NB4 (cell line): ENCODE data around the gene MESD.
"Not testable (repeated sequence)": the region's sequence is repeated elsewhere in the genome, so short reads cannot be mapped to it uniquely, and the experiment has no call there.

ENCODE experiments used
- DNase-seq: peaks from one replicate; pipeline ENCODE4 v3.0.0; 2010; ENCODE audit warnings: low read depth
- H3K4me3 ChIP-seq: one replicate; pipeline ENCODE4 v1.5.1; 2011; ENCODE audit warnings: mild to moderate bottlenecking, low read depth, low read length, moderate library complexity
- CTCF ChIP-seq: IDR thresholded peaks from one replicate; pipeline ENCODE4 v1.5.1; 2012; ENCODE audit warnings: low read depth, low read length
- MYC ChIP-seq: IDR thresholded peaks from 2 replicates; pipeline ENCODE4 v1.6.1; 2011; ENCODE audit warnings: low read depth, low read length
- POLR2A ChIP-seq: IDR thresholded peaks from 2 replicates; pipeline ENCODE4 v1.6.1; 2011; ENCODE audit warnings: mild to moderate bottlenecking; ENCODE audit not compliant: insufficient read length; ENCODE audit errors: extremely low read depth
- TF ChIP-seq, protein P1 (sequence below): IDR thresholded peaks from 2 replicates; pipeline ENCODE4 v1.6.1; 2011; ENCODE audit warnings: low read depth, low read length

MESD gene

GRCh38 chr15:80967991-80968510, 21.6 kb downstream of the MESD start:
- no peak overlapping the region for H3K4me3 ChIP-seq
- DNase-seq, result no peak
- TF ChIP-seq POLR2A, result no peak
- no peak for TF ChIP-seq MYC
- no peak for TF ChIP-seq CTCF
- TF ChIP-seq, protein P1, sequence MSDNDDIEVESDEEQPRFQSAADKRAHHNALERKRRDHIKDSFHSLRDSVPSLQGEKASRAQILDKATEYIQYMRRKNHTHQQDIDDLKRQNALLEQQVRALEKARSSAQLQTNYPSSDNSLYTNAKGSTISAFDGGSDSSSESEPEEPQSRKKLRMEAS, result no peak

GRCh38 chr15:80967451-80967850, 22.2 kb downstream of the MESD start:
- no peak for DNase-seq
- no peak overlapping the region for H3K4me3 ChIP-seq
- TF ChIP-seq CTCF, result no peak
- no peak for TF ChIP-seq POLR2A
- TF ChIP-seq MYC, result no peak
- TF ChIP-seq, protein P1, result no peak

DNA sequence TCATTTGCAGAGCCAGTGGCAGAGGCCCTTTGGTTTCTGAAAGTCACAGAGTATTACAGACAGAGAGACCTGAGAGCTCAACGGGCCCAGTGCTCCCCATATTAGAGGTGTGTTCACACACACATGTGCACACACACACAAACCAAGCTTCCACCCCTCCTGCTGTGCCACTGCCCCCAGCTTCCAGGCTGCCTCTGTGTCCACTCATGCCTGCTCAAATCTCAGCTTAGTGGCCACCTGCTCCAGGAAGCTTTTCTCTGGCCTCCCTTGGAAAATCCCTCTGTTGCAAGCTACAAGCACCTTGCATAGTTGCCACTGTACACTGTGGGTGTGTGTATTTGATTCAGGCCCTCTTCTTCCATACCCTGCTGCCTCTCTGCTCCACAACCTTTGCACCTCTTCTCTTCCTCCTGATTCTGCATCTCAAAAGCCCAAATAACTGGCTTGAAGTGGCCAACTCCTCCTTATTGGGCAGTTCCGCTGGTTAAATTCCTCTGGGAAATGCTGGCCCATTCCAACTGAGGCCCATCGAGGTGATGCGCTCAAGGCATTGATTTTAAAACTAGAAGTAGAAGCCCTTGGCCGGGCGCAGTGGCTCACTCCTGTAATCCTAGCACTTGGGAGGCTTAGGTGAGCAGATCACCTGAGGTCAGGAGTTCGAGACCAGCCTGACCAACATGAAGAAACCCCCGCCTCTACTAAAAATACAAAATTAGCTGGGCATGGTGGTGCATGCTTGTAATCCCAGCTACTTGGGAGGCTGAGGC, 23.0 kb downstream of the MESD start:
- H3K4me3 ChIP-seq, result no peak overlapping the region
- no peak for DNase-seq
- TF ChIP-seq MYC (no peak), POLR2A (no peak), CTCF (no peak)
- TF ChIP-seq, protein P1, result no peak

GRCh38 chr15:80965454-80965853, 24.2 kb downstream of the MESD start:
- H3K4me3 ChIP-seq, DNase-seq: not testable (repeated sequence)

- no peak for DNase-seq
- no peak overlapping the region for H3K4me3 ChIP-seq
- TF ChIP-seq MYC (no peak), CTCF (no peak), POLR2A (no peak)
- TF ChIP-seq, protein P1, result no peak
These were observed 30.7 kb downstream of the MESD start for GRCh38 chr15:80958818-80959495.

GRCh38 chr15:80957976-80958375, 31.6 kb downstream of the MESD start:
- TF ChIP-seq, protein P1, result no peak
- no peak for TF ChIP-seq CTCF
- TF ChIP-seq POLR2A, result no peak
- TF ChIP-seq MYC, result no peak
- DNase-seq, result no peak
- H3K4me3 ChIP-seq, result no peak overlapping the region
